HEK293T (cell line): Measurements from ENCODE around the gene TBCC.

Experiments
- BHLHE40 ChIP-seq: fragments of 450-650 bp; IDR thresholded peaks from 2 replicates; pipeline ENCODE4 v1.6.1; 2016; ENCODE audit warnings: mild to moderate bottlenecking, moderate library complexity, borderline replicate concordance
- CTBP1 ChIP-seq: fragments of 450-650 bp; IDR thresholded peaks from 2 replicates; pipeline ENCODE4 v1.6.1; 2016; ENCODE audit warnings: borderline replicate concordance
- FOXA1 ChIP-seq: fragments of 450-650 bp; IDR thresholded peaks from 2 replicates; pipeline ENCODE4 v1.6.1; 2016; ENCODE audit warnings: mild to moderate bottlenecking
- FOXK2 ChIP-seq: fragments of 450-650 bp; IDR thresholded peaks from 2 replicates; pipeline ENCODE4 v1.6.1; 2016; ENCODE audit warnings: mild to moderate bottlenecking
- FOXM1 ChIP-seq: fragments of 450-650 bp; IDR thresholded peaks from 2 replicates; pipeline ENCODE4 v1.6.1; 2017; ENCODE audit warnings: mild to moderate bottlenecking, borderline replicate concordance
- HDGF ChIP-seq: fragments of 450-650 bp; IDR thresholded peaks from 2 replicates; pipeline ENCODE4 v1.6.1; 2017; ENCODE audit warnings: antibody characterized with exemption, borderline replicate concordance
- L3MBTL2 ChIP-seq: fragments of 450-650 bp; conservative IDR thresholded peaks from 2 replicates; pipeline ENCODE4 v1.6.1; 2016; ENCODE audit warnings: mild to moderate bottlenecking
- NFRKB ChIP-seq: fragments of 450-650 bp; IDR thresholded peaks from 2 replicates; pipeline ENCODE4 v1.6.1; 2016; ENCODE audit warnings: mild to moderate bottlenecking, moderate library complexity
- SP1 ChIP-seq: fragments of 450-650 bp; IDR thresholded peaks from 2 replicates; pipeline ENCODE4 v1.6.1; 2017
- SUZ12 ChIP-seq: fragments of 450-650 bp; IDR thresholded peaks from 2 replicates; pipeline ENCODE4 v1.6.1; 2016; ENCODE audit warnings: mild to moderate bottlenecking
- TARDBP ChIP-seq: fragments of 450-650 bp; IDR thresholded peaks from 2 replicates; pipeline ENCODE4 v1.6.1; 2016
- ZNF384 ChIP-seq: fragments of 450-650 bp; IDR thresholded peaks from 2 replicates; pipeline ENCODE4 v1.6.1; 2016

DNA sequence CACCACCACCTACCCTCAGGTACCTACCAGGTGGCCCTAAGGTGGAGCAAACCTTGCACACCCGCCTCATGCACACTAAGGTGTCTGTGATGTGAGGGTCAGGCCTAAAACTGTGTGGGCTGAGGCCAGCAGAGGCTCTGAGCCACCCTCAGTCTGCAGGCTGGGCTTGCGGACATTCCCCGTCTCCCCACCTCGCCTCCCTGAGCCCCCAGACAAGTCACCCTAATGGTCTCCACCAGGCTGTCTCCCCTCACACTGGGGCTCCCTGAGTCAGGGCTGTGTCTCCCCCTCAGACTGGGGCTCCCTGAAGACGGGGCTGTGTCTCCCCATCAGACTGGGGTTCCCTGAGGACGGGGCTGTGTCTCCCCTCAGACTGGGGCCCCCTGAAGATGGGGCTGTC, 36.0 kb downstream of the TBCC start:
- no peak for TF ChIP-seq SP1
- no peak for TF ChIP-seq L3MBTL2
- no peak for TF ChIP-seq ZNF384
- TF ChIP-seq BHLHE40: no peak
- TF ChIP-seq FOXK2: no peak
- no peak for TF ChIP-seq FOXM1
- TF ChIP-seq SUZ12: no peak
- TF ChIP-seq TARDBP: no peak
- TF ChIP-seq CTBP1: no peak
- TF ChIP-seq FOXA1: no peak
- TF ChIP-seq HDGF: no peak
- no peak for TF ChIP-seq NFRKB
